ENCODE data around the gene SURF4. TPM values are rescaled to one million over a fixed set of nuclear protein-coding genes. Genes with fewer than 3 reads are reported as not detected.

SURF4 gene
- total RNA-seq, 4 donors from 2014 or later = 104 to 176 (median 139) TPM

- TF ChIP-seq CTCF (IDR thresholded peaks at IDR 0.05; ENCODE audit: low read depth) = no peak
These were observed 21.1 kb downstream of the SURF4 start for GRCh38 chr9:133354766-133355165.

- no peak for TF ChIP-seq CTCF (IDR thresholded peaks at IDR 0.05; ENCODE audit: low read depth)
These were observed 22.3 kb downstream of the SURF4 start for GRCh38 chr9:133353548-133353947.

GRCh38 chr9:133352635-133353340 is 23.1 kb downstream of the SURF4 start:
- no peak for TF ChIP-seq CTCF (IDR thresholded peaks at IDR 0.05; ENCODE audit: low read depth)

GRCh38 chr9:133351908-133352634 is 23.8 kb downstream of the SURF4 start:
- no peak for TF ChIP-seq CTCF (IDR thresholded peaks at IDR 0.05; ENCODE audit: low read depth)

- TF ChIP-seq CTCF (IDR thresholded peaks at IDR 0.05; ENCODE audit: low read depth) = no peak
These were observed 24.3 kb downstream of the SURF4 start for GRCh38 chr9:133351526-133351907.

- no peak for TF ChIP-seq CTCF (IDR thresholded peaks at IDR 0.05; ENCODE audit: low read depth)
These were observed 25.8 kb downstream of the SURF4 start for GRCh38 chr9:133349965-133350616.
